ENCODE measurements around the gene SLC6A18. TPM values are rescaled to one million over a fixed set of nuclear protein-coding genes. Genes with fewer than 3 reads are reported as not detected.

The SLC6A18 gene
- polyA plus RNA-seq, 1 donor (not counting 4 experiments of a cell fraction or from before 2014, with no cell fraction given) = not detected

- TF ChIP-seq, protein P1, sequence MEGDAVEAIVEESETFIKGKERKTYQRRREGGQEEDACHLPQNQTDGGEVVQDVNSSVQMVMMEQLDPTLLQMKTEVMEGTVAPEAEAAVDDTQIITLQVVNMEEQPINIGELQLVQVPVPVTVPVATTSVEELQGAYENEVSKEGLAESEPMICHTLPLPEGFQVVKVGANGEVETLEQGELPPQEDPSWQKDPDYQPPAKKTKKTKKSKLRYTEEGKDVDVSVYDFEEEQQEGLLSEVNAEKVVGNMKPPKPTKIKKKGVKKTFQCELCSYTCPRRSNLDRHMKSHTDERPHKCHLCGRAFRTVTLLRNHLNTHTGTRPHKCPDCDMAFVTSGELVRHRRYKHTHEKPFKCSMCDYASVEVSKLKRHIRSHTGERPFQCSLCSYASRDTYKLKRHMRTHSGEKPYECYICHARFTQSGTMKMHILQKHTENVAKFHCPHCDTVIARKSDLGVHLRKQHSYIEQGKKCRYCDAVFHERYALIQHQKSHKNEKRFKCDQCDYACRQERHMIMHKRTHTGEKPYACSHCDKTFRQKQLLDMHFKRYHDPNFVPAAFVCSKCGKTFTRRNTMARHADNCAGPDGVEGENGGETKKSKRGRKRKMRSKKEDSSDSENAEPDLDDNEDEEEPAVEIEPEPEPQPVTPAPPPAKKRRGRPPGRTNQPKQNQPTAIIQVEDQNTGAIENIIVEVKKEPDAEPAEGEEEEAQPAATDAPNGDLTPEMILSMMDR (optimal IDR thresholded peaks at IDR 0.05 in 1 of 3, IDR thresholded peaks at IDR 0.05 in 1 of 3, conservative IDR thresholded peaks at IDR 0.05 in 1 of 3; ENCODE audit: extremely low read depth in 1 of 3, insufficient read depth in 2 of 3, low read length in 3 of 3) = no peak
- TF ChIP-seq EZH2 (IDR thresholded peaks at IDR 0.05; ENCODE audit: low read length) = no peak
- FAIRE-seq (no peak), DNase-seq (ENCODE audit: low read depth, low spot score) (no peak)
- Histone ChIP-seq H3K27me3 (ENCODE audit: control insufficient read depth, extremely low read depth, insufficient read depth, low read length) (no peaks in the 10 kb centered on the region), H3K79me2 (ENCODE audit: control insufficient read depth, insufficient read depth, low read length) (no peaks in the 10 kb centered on the region), H4K20me1 (ENCODE audit: control insufficient read depth, extremely low read depth, insufficient read depth, low read length) (no peaks in the 10 kb centered on the region), H3K9me1 (ENCODE audit: control insufficient read depth, extremely low read depth, insufficient read depth, low read length) (no peaks in the 10 kb centered on the region), H3K4me3 (ENCODE audit: control insufficient read depth in 2 of 3, extremely low read depth in 1 of 3, insufficient read depth in 2 of 3, low read depth in 1 of 3, low read length in 3 of 3) (no peak overlapping the region), H3K36me3 (ENCODE audit: control insufficient read depth in 2 of 2, extremely low read depth in 1 of 2, insufficient read depth in 2 of 2, low read length in 2 of 2) (no peaks in the 10 kb centered on the region), H3K9me3 (ENCODE audit: control insufficient read depth, low read depth, low read length) (peaks cover 24% of the 10 kb centered on the region), H2AFZ (ENCODE audit: control insufficient read depth, low read length) (no peak overlapping the region), H3K27ac (ENCODE audit: control insufficient read depth, insufficient read depth, low read length) (no peak overlapping the region), H3K4me1 (ENCODE audit: control insufficient read depth, extremely low read depth, insufficient read depth, low read length) (no peaks in the 10 kb centered on the region), H3K4me2 (ENCODE audit: control insufficient read depth, extremely low read depth, insufficient read depth, low read depth, low read length) (no peak overlapping the region), H3K9ac (ENCODE audit: control insufficient read depth, extremely low read depth, insufficient read depth, low read length) (no peak overlapping the region)
- dilution Hi-C loops (cut with MboI; ENCODE audit: extremely low pct_ligation_motif_present, low sequenced_read_pairs) = no loop called here
Measured at GRCh38 chr5:1217596-1218206, 7.5 kb upstream of the SLC6A18 start.

DNA sequence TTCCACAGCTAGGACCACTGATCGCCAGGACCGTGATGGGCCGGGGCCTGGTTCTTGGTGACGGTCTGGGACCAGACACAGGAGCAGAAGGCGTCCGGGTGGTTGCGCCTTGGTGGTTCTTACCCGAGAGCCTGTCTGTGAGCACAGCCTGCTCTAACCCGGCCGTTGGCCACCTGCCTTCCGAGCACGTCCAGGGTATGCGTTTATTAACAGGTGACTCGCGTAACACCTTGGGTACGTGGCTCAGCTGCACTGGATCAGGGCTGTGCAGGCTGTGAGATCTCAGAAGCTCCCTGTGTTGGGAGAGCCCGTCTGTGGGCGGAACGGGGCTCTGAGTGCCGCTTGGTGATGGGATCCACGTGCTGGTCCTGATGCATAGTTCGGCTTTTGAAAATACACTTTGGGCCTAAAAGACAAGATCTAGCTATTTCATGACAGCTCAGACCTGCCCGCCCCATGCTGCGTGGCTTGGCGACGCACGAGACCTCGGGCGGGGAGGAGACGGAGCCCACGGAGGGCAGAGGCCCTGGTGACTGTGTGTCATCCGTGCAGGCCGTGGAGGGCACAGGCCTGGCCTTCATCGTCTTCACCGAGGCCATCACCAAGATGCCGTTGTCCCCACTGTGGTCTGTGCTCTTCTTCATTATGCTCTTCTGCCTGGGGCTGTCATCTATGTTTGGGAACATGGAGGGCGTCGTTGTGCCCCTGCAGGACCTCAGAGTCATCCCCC is 6.7 kb upstream of the SLC6A18 start:
- no peak for FAIRE-seq
- Histone ChIP-seq H3K27me3 (ENCODE audit: control insufficient read depth, extremely low read depth, insufficient read depth, low read length) (no peaks in the 10 kb centered on the region), H3K9me3 (ENCODE audit: control insufficient read depth, low read depth, low read length) (peaks cover 24% of the 10 kb centered on the region), H3K9ac (ENCODE audit: control insufficient read depth, extremely low read depth, insufficient read depth, low read length) (no peak overlapping the region), H3K4me3 (ENCODE audit: control insufficient read depth in 2 of 3, extremely low read depth in 1 of 3, insufficient read depth in 2 of 3, low read depth in 1 of 3, low read length in 3 of 3) (no peak overlapping the region), H3K27ac (ENCODE audit: control insufficient read depth, insufficient read depth, low read length) (no peak overlapping the region), H3K36me3 (ENCODE audit: control insufficient read depth in 2 of 2, extremely low read depth in 1 of 2, insufficient read depth in 2 of 2, low read length in 2 of 2) (no peaks in the 10 kb centered on the region), H3K9me1 (ENCODE audit: control insufficient read depth, extremely low read depth, insufficient read depth, low read length) (no peaks in the 10 kb centered on the region), H3K4me1 (ENCODE audit: control insufficient read depth, extremely low read depth, insufficient read depth, low read length) (no peaks in the 10 kb centered on the region), H4K20me1 (ENCODE audit: control insufficient read depth, extremely low read depth, insufficient read depth, low read length) (no peaks in the 10 kb centered on the region), H2AFZ (ENCODE audit: control insufficient read depth, low read length) (no peak overlapping the region), H3K79me2 (ENCODE audit: control insufficient read depth, insufficient read depth, low read length) (no peaks in the 10 kb centered on the region), H3K4me2 (ENCODE audit: control insufficient read depth, extremely low read depth, insufficient read depth, low read depth, low read length) (no peak overlapping the region)
- TF ChIP-seq, protein P1 (optimal IDR thresholded peaks at IDR 0.05 in 1 of 3, IDR thresholded peaks at IDR 0.05 in 1 of 3, conservative IDR thresholded peaks at IDR 0.05 in 1 of 3; ENCODE audit: extremely low read depth in 1 of 3, insufficient read depth in 2 of 3, low read length in 3 of 3) = no peak
- no peak for TF ChIP-seq EZH2 (IDR thresholded peaks at IDR 0.05; ENCODE audit: low read length)
- DNase-seq (ENCODE audit: low read depth, low spot score) = no peak
- dilution Hi-C loops (cut with MboI; ENCODE audit: extremely low pct_ligation_motif_present, low sequenced_read_pairs) = no loop called here
